Progenitor cell of endocrine pancreas (in vitro differentiated cells): ENCODE results near the gene TFB1M. TPM values are rescaled to one million over a fixed set of nuclear protein-coding genes. Genes with fewer than 3 reads are reported as not detected.

ENCODE experiments used
- DNase-seq: peaks from one replicate; pipeline ENCODE4 v3.0.0; 2021; ENCODE audit warnings: low spot score; ENCODE audit not compliant: unreplicated experiment
- H3K27ac Mint-ChIP-seq: 2 replicates; pipeline ENCODE4 v1.8.0; 2021; ENCODE audit warnings: mild to moderate bottlenecking, moderate library complexity, mixed read lengths
- H3K27me3 Mint-ChIP-seq: 2 replicates; pipeline ENCODE4 v1.8.0; 2021; ENCODE audit warnings: mixed read lengths
- H3K36me3 Mint-ChIP-seq: 2 replicates; pipeline ENCODE4 v1.8.0; 2022; ENCODE audit warnings: mixed read lengths; ENCODE audit not compliant: insufficient read depth
- H3K4me1 Mint-ChIP-seq: 2 replicates; pipeline ENCODE4 v1.8.0; 2021; ENCODE audit warnings: low read depth, mixed read lengths
- H3K4me3 Mint-ChIP-seq: 2 replicates; pipeline ENCODE4 v1.8.0; 2021; ENCODE audit warnings: low read depth, mild to moderate bottlenecking, moderate library complexity, mixed read lengths
- H3K9me3 Mint-ChIP-seq: 2 replicates; pipeline ENCODE4 v1.8.0; 2021; ENCODE audit warnings: low read depth, mixed read lengths
- total RNA-seq: library from RNA; stranded (reverse); gene quantifications from 2 replicates; pipeline ENCODE4 v1.2.1, GENCODE V29; 2021
- TF ChIP-seq, protein P1 (sequence below): fragments of 200-600 bp; sonication (generic); IDR thresholded peaks from one replicate; pipeline ENCODE4 v1.5.0; 2021; ENCODE audit warnings: antibody characterized with exemption, mild to moderate bottlenecking; ENCODE audit not compliant: unreplicated experiment

Gene TFB1M
- total RNA-seq, 1 donor from 2014 or later: 33.2 TPM

DNA sequence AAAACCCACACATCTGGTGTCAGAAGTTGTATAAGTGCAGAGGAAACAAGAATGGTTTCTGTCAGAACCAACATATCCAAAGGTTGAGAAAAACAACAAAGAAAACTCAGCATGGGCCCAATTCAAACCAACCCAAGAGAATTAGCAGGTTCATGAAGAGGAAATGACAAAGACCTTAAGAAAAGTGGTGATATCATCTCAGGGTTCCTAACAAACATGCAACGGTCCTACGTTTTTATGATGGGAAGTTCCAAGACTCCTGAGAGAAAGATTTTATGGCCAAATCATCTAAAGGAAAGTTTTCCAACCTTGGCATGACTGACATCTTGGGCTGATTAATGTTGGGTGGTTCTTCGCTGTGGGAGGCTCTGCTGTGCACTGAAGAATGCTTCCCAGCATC lies 23.0 kb downstream of the TFB1M start:
- Mint-ChIP-seq H3K27ac (no peak overlapping the region), H3K4me3 (no peak overlapping the region), H3K27me3 (no peaks in the 10 kb centered on the region), H3K4me1 (no peaks in the 10 kb centered on the region), H3K9me3 (no peaks in the 10 kb centered on the region), H3K36me3 (peaks cover 18% of the 10 kb centered on the region)
- TF ChIP-seq, protein P1, sequence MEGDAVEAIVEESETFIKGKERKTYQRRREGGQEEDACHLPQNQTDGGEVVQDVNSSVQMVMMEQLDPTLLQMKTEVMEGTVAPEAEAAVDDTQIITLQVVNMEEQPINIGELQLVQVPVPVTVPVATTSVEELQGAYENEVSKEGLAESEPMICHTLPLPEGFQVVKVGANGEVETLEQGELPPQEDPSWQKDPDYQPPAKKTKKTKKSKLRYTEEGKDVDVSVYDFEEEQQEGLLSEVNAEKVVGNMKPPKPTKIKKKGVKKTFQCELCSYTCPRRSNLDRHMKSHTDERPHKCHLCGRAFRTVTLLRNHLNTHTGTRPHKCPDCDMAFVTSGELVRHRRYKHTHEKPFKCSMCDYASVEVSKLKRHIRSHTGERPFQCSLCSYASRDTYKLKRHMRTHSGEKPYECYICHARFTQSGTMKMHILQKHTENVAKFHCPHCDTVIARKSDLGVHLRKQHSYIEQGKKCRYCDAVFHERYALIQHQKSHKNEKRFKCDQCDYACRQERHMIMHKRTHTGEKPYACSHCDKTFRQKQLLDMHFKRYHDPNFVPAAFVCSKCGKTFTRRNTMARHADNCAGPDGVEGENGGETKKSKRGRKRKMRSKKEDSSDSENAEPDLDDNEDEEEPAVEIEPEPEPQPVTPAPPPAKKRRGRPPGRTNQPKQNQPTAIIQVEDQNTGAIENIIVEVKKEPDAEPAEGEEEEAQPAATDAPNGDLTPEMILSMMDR: no peak
- no peak for DNase-seq

GRCh38 chr6:155290491-155290890 lies 23.8 kb downstream of the TFB1M start:
- TF ChIP-seq, protein P1: no peak
- H3K4me3 Mint-ChIP-seq: no peak overlapping the region
- peaks cover 19% of the 10 kb centered on the region for H3K36me3 Mint-ChIP-seq
- no peaks in the 10 kb centered on the region for H3K9me3 Mint-ChIP-seq
- H3K27me3 Mint-ChIP-seq: no peaks in the 10 kb centered on the region
- H3K27ac Mint-ChIP-seq: peak overlapping the region; percentile 20
- no peak for DNase-seq
- H3K4me1 Mint-ChIP-seq: no peaks in the 10 kb centered on the region

DNA sequence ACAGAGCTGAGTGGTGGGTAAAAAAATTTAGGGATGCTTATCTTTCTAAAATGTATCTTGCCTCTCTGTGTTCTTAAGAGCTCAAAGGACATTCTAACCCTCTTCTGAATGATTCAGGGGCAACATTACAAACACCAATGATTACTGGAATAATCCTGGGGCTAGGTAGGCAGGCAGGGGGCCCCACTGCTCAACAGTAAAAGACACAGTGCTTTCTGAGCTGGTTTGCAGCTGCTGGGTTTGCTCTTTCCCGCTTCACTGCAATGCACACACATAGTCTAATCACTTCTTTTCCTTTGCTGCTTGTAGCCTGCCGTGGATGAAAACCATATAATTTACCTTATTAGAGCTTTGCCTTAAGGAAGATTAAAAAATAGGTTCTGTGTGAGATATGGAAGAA lies 26.5 kb downstream of the TFB1M start:
- TF ChIP-seq, protein P1: no peak
- no peak for DNase-seq
- no peak overlapping the region for H3K4me3 Mint-ChIP-seq
- H3K27me3 Mint-ChIP-seq: no peaks in the 10 kb centered on the region
- H3K27ac Mint-ChIP-seq: no peak overlapping the region
- no peaks in the 10 kb centered on the region for H3K4me1 Mint-ChIP-seq
- H3K9me3 Mint-ChIP-seq: no peaks in the 10 kb centered on the region
- H3K36me3 Mint-ChIP-seq: peaks cover 24% of the 10 kb centered on the region

GRCh38 chr6:155284775-155285174 lies 29.5 kb downstream of the TFB1M start:
- Mint-ChIP-seq H3K27me3 (no peaks in the 10 kb centered on the region), H3K4me1 (no peaks in the 10 kb centered on the region), H3K9me3 (no peaks in the 10 kb centered on the region), H3K36me3 (peaks cover 20% of the 10 kb centered on the region), H3K4me3 (no peak overlapping the region), H3K27ac (no peak overlapping the region)
- TF ChIP-seq, protein P1: no peak
- DNase-seq: no peak

DNA sequence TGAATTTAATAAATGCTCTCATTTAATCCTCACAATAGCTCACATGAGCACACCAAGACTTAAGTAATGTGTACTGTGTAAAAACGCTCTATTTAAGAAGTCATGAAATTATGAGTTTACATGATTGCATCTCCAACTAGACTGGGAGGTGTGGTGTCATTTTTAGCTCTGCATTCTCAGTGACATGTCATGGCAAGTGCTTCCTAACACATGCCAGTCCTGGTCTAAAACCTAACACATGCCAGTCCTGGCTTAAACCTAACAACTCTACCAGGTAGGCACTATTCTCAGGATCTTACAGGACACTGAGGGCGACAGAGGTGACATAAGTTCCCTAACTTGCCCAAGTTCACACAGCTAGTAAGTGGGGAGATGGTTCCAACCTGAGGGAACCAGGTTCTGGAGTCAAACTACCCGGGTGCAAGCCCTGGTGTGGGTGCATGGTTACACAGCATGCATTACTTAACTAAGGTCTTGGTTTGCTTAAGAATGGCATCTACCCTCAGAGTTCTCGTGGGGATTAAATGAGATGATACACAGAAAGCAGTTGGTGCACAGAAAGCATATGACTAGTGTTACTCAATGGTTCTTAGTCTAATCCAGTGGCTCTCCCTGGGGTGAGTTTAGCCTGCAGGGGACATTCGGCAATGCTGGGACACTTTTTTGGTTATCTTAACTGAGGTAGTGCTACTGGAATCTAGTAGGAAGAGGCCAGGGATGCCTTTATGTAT lies 35.8 kb downstream of the TFB1M start:
- Mint-ChIP-seq H3K27ac (no peak overlapping the region), H3K9me3 (no peaks in the 10 kb centered on the region), H3K27me3 (no peaks in the 10 kb centered on the region), H3K4me1 (peaks cover 2% of the 10 kb centered on the region), H3K4me3 (no peak overlapping the region), H3K36me3 (peaks cover 16% of the 10 kb centered on the region)
- TF ChIP-seq, protein P1: no peak
- no peak for DNase-seq
